Neutrophil (primary cell): ENCODE data around the gene SND1.

Experiments used
- H3K27ac ChIP-seq: fragments of 200-600 bp; sonication (generic); 2 replicates; pipeline ENCODE4 v1.5.1; 2016; ENCODE audit warnings: mild to moderate bottlenecking, moderate library complexity
- H3K27me3 ChIP-seq: fragments of 200-600 bp; sonication (generic); 2 replicates; pipeline ENCODE4 v1.6.0; 2016; ENCODE audit warnings: mild to moderate bottlenecking
- H3K36me3 ChIP-seq: fragments of 200-600 bp; sonication (generic); 2 replicates; pipeline ENCODE4 v1.5.1; 2017
- H3K4me1 ChIP-seq, 2 experiments: fragments of 200-600 bp in 1 of 2; sonication (generic) in 1 of 2; 1 replicate in 1 of 2; 2 replicates in 1 of 2; pipeline versions ENCODE4 v1.5.1 to v1.6.1; 2013 to 2016; ENCODE audit warnings: low read depth in 1 of 2, low read length in 1 of 2, mild to moderate bottlenecking in 1 of 2, moderate library complexity in 1 of 2; ENCODE audit not compliant: control insufficient read depth in 1 of 2, insufficient read depth in 1 of 2
- H3K4me3 ChIP-seq, 2 experiments: fragments of 200-600 bp in 1 of 2; sonication (generic) in 1 of 2; 1 replicate in 1 of 2; 2 replicates in 1 of 2; pipeline ENCODE4 v1.5.1; 2013 to 2016; ENCODE audit warnings: low read depth in 1 of 2, low read length in 1 of 2, mild to moderate bottlenecking in 1 of 2, moderate library complexity in 1 of 2
- H3K9me3 ChIP-seq: fragments of 200-600 bp; sonication (generic); 2 replicates; pipeline ENCODE4 v1.5.1; 2016
- CTCF ChIP-seq: fragments of 200-600 bp; sonication (generic); IDR thresholded peaks from 2 replicates; pipeline ENCODE4 v1.5.1; 2016; ENCODE audit warnings: antibody characterized with exemption

SND1 gene

GRCh38 chr7:128011131-128011661 is 359.2 kb downstream of the SND1 start:
- H3K27ac ChIP-seq, result peak overlapping the region; percentile 16
- H3K4me1 ChIP-seq, result peaks cover 12 to 15% of the 10 kb centered on the region in 2 experiments
- TF ChIP-seq CTCF, result no peak
- no peaks in the 10 kb centered on the region for H3K9me3 ChIP-seq
- H3K27me3 ChIP-seq, result no peaks in the 10 kb centered on the region
- no peak overlapping the region for H3K4me3 ChIP-seq
- H3K36me3 ChIP-seq, result peaks cover 93% of the 10 kb centered on the region

- Histone ChIP-seq H3K4me3 (no peak overlapping the region), H3K4me1 (peaks cover 49 to 51% of the 10 kb centered on the region in 2 experiments), H3K9me3 (no peaks in the 10 kb centered on the region), H3K27me3 (no peaks in the 10 kb centered on the region), H3K36me3 (peaks cover 85% of the 10 kb centered on the region), H3K27ac (no peak overlapping the region)
- TF ChIP-seq CTCF, result no peak
Observed at GRCh38 chr7:128014811-128015210, 362.8 kb downstream of the SND1 start.

- peak overlapping the region; percentile 73 for H3K27ac ChIP-seq
- peaks cover 82% of the 10 kb centered on the region for H3K36me3 ChIP-seq
- TF ChIP-seq CTCF, result no peak
Observed at GRCh38 chr7:128017460-128017859, 365.5 kb downstream of the SND1 start.

GRCh38 chr7:128017862-128018845 is 366.2 kb downstream of the SND1 start:
- Histone ChIP-seq H3K4me1 (peaks cover 81 to 84% of the 10 kb centered on the region in 2 experiments), H3K27ac (peak overlapping the region; percentile 73)
- no peak for TF ChIP-seq CTCF

More at GRCh38 chr7:128017460-128017859, 365.5 kb downstream of the SND1 start:
- Histone ChIP-seq H3K27me3 (no peaks in the 10 kb centered on the region), H3K4me1 (peaks cover 74 to 77% of the 10 kb centered on the region in 2 experiments), H3K4me3 (peak overlapping the region in 1 of 2 experiments; percentile 20), H3K9me3 (no peaks in the 10 kb centered on the region)

GRCh38 chr7:128019288-128019687 is 367.3 kb downstream of the SND1 start:
- TF ChIP-seq CTCF, result no peak

More at GRCh38 chr7:128017862-128018845, 366.2 kb downstream of the SND1 start:
- Histone ChIP-seq H3K4me3 (peak overlapping the region in 1 of 2 experiments; percentile 20), H3K36me3 (peaks cover 75% of the 10 kb centered on the region), H3K9me3 (no peaks in the 10 kb centered on the region), H3K27me3 (no peaks in the 10 kb centered on the region)

More at GRCh38 chr7:128019288-128019687, 367.3 kb downstream of the SND1 start:
- Histone ChIP-seq H3K27me3 (no peaks in the 10 kb centered on the region), H3K4me1 (peaks cover 92 to 95% of the 10 kb centered on the region in 2 experiments), H3K27ac (peak overlapping the region; percentile 73), H3K36me3 (peaks cover 72% of the 10 kb centered on the region), H3K4me3 (no peak overlapping the region), H3K9me3 (no peaks in the 10 kb centered on the region)
